ENCODE results near the gene FAF1. TPM values are rescaled to one million over a fixed set of nuclear protein-coding genes. Genes with fewer than 3 reads are reported as not detected.

Gene FAF1
- total and polyA plus RNA-seq, 9 of the 15 experiments (the other 6 are each of a cell fraction or from before 2014, with no cell fraction given): 48.7 to 225 (median 118) TPM

- TF ChIP-seq CHD7 (IDR thresholded peaks at IDR 0.05; ENCODE audit: low read depth, low read length) (no peak), KDM4B (IDR thresholded peaks at IDR 0.05; ENCODE audit: borderline replicate concordance in 2 of 2, low read depth in 1 of 2) (no peak), HIVEP1 (CRISPR knock-in tag; IDR thresholded peaks at IDR 0.05) (no peak), FUS (optimal IDR thresholded peaks at IDR 0.05; ENCODE audit: low read depth, low read length) (no peak), ATF7 (IDR thresholded peaks at IDR 0.05) (no peak), DNMT1 (IDR thresholded peaks at IDR 0.05) (no peak), CC2D1A (IDR thresholded peaks at IDR 0.05) (no peak), HDAC2 (IDR thresholded peaks at IDR 0.05) (no peak), ZNF76 (CRISPR knock-in tag; IDR thresholded peaks at IDR 0.05; ENCODE audit: borderline replicate concordance) (no peak), ZBTB43 (CRISPR knock-in tag; IDR thresholded peaks at IDR 0.05) (no peak), U2AF2 (optimal IDR thresholded peaks at IDR 0.05; ENCODE audit: low read depth, low read length) (no peak), SMAD2 (IDR thresholded peaks at IDR 0.05; ENCODE audit: low read depth, low read length) (no peak), TCF3 (CRISPR knock-in tag; IDR thresholded peaks at IDR 0.05) (no peak), ZNF830 (CRISPR knock-in tag; IDR thresholded peaks at IDR 0.05) (no peak)
Measured at GRCh38 chr1:50681931-50682330, 278.1 kb downstream of the FAF1 start (continued).

Measured in K562 (cell line).